ENCODE results near the gene TEX19. TPM values are rescaled to one million over a fixed set of nuclear protein-coding genes. Genes with fewer than 3 reads are reported as not detected.
A peak's percentile ranks its signal among the peaks of the same experiment; 100 is the strongest.

The TEX19 gene
- total RNA-seq, 1 donor from 2014 or later = 0.10 TPM

- Mint-ChIP-seq H3K4me3 (no peak overlapping the region), H3K27ac (no peak overlapping the region), H3K27me3 (ENCODE audit: insufficient read depth) (no peaks in the 10 kb centered on the region), H3K4me1 (ENCODE audit: low read depth) (peaks cover 3% of the 10 kb centered on the region), H3K9me3 (no peaks in the 10 kb centered on the region), H3K36me3 (ENCODE audit: low read depth) (no peaks in the 10 kb centered on the region)
- no peak for DNase-seq (ENCODE audit: low spot score)
- intact Hi-C loops (cut with micrococcal nuclease) = no loop called here
These were observed 33.3 kb downstream of the TEX19 start for GRCh38 chr17:82392209-82392920.

DNA sequence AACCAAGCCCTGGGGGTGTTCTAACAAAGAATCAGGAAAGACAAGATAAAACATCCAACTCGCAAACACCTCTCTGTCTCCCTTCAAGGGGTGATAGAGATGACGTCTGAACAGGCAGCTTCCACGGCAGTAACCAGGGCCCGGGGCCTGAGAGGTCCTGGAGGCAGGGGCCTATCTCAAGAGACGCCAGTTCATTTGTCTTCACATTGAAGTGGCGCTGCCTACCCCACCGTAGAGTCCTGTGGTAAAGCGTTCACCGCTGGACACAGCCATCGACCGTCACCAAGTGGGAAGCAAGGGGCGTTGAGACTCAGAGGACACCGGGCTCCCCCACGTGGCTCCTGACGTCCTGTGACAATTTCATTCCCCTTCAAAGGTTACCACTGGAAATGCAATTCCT, 33.9 kb downstream of the TEX19 start:
- Mint-ChIP-seq H3K4me3 (no peak overlapping the region), H3K36me3 (ENCODE audit: low read depth) (no peaks in the 10 kb centered on the region), H3K27me3 (ENCODE audit: insufficient read depth) (no peaks in the 10 kb centered on the region), H3K27ac (no peak overlapping the region), H3K4me1 (ENCODE audit: low read depth) (no peaks in the 10 kb centered on the region), H3K9me3 (no peaks in the 10 kb centered on the region)
- intact Hi-C loops (cut with micrococcal nuclease) = no loop called here
- no peak for DNase-seq (ENCODE audit: low spot score)

DNA sequence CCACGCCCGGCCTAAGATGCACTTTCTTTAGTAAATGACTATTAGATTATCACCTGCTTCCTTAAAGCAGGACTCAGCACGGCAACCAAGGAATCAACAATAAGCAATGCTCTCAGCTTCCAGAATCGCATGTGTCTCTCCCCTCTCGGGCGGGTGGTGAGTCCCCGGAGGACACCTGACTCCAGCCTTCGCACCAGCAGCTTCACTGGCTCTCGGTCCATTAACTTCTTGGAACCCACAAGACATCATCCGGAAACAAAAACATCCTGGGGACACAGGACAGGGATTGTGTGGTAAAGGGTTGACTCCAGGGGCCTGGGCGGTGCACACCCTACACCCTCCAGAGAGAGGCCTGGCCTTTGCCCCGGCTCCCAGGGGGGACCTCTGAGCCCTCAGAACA, 35.2 kb downstream of the TEX19 start:
- no peak for DNase-seq (ENCODE audit: low spot score)
- Mint-ChIP-seq H3K4me1 (ENCODE audit: low read depth) (no peaks in the 10 kb centered on the region), H3K36me3 (ENCODE audit: low read depth) (no peaks in the 10 kb centered on the region), H3K27ac (no peak overlapping the region), H3K27me3 (ENCODE audit: insufficient read depth) (no peaks in the 10 kb centered on the region), H3K9me3 (no peaks in the 10 kb centered on the region), H3K4me3 (no peak overlapping the region)
- intact Hi-C loops (cut with micrococcal nuclease) = no loop called here

DNA sequence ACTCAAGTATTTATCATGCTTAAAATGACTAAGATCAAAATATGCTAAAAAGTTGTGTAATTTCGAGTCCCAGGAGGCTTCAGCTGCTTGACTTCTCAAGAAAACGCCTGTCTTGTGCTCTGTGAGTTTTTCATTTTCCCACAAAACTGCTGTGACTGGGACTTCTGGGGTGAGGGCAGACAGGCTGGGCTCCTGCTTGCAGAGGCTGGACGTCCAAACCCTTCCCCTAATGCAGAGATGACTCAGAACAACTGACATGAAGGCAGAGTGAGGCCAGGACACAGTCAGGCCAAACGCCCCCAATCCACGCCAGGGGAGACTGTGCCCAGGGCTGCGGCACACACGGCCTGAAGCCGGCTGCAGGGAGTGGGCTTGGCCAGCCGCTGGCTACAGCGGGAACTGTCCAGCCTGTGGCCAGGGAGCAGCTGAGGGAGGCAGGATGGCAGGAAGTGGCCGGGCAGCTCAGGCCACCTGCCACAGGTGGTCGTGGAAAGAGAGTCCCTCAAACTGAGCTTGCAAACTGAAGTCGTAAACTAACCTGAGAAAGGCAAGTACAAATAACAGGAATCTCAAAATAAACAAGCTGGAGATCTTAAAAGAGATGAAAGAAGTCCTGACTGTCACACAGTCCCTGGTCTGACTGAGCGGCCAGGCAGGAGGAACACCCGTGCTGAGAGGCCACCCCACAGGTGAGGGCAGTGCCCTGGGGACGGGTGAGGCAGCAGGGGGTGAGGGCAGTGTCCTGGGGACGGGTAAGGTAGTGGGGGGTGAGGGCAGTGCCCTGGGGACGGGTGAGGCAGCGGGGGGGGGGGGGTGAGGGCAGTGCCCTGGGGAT, 37.8 kb downstream of the TEX19 start:
- Mint-ChIP-seq H3K27ac (no peak overlapping the region), H3K27me3 (ENCODE audit: insufficient read depth) (no peaks in the 10 kb centered on the region), H3K4me3 (no peak overlapping the region), H3K36me3 (ENCODE audit: low read depth) (peaks cover 11% of the 10 kb centered on the region), H3K4me1 (ENCODE audit: low read depth) (peaks cover 13% of the 10 kb centered on the region), H3K9me3 (no peaks in the 10 kb centered on the region)
- intact Hi-C loops (cut with micrococcal nuclease) = no loop called here
- DNase-seq (ENCODE audit: low spot score) = no peak

DNA sequence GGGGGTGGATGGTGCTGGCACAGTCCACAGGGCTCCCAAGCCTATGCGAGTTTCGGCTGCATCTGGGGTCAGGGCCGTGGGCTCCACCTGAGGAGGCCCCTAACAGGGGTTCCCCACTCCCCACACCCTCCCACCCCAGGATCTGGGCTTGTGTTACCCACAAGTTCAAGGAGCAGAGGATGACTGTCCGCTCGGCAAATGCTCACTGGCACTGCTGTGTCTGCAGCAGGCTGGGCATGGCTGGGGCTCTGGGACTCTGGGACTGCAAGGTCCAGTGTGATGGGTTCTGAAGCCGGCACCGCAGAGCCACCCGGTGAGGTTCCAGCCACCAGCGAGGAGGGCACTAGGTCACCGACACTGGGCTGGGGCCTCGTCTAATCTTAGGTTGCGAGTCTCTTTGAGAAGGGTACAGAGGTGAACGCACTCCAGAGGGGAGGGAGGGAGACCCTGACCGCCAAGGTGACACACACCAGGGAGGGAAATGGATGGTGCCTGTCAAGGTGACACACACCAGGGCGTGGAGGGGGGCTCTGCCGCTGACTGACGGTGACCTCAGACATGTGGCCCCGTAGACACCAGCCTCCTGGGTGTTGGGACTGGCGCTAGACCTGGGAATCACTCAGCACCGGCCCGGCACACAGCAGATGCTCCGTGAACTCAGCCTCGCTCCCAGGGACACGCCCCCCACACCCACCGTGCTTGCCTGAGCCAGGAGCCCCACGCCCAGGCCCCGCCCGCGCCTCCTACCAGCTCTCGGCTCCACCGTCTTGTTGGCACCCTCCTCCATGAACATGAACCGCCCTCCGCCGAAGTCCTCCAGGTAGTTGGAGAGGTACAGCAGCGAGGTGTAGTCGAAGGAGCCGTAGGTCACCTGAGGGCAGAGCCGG, 38.6 kb downstream of the TEX19 start:
- no peak for DNase-seq (ENCODE audit: low spot score)
- intact Hi-C loops (cut with micrococcal nuclease) = no loop called here
- no peak overlapping the region for H3K27ac Mint-ChIP-seq
- H3K4me3 Mint-ChIP-seq = no peak overlapping the region
- H3K9me3 Mint-ChIP-seq = no peaks in the 10 kb centered on the region
- peaks cover 15% of the 10 kb centered on the region for H3K4me1 Mint-ChIP-seq (ENCODE audit: low read depth)
- H3K36me3 Mint-ChIP-seq (ENCODE audit: low read depth) = peaks cover 13% of the 10 kb centered on the region
- no peaks in the 10 kb centered on the region for H3K27me3 Mint-ChIP-seq (ENCODE audit: insufficient read depth)

DNA sequence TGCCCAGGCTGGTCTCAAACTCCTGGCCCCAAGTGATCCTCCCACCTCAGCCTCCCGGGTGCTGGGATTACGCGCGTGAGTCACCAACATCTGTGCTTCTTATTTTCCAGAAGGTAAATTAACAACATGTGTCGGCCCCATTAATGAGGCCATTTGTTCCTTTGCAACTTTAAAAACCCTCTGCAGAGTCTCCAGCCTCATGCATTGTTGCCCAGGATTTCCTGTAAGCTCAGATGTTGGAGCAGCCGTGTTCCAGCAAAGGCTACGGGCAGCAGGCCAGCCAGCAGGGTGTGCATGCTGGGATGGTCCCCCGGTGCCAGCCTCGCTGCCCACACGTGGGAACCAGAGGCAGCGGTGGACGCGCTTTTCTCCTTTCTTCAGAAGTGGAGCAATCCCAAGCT, 40.0 kb downstream of the TEX19 start:
- Mint-ChIP-seq H3K4me3 (no peak overlapping the region), H3K27ac (no peak overlapping the region), H3K4me1 (ENCODE audit: low read depth) (peaks cover 20% of the 10 kb centered on the region), H3K36me3 (ENCODE audit: low read depth) (peaks cover 20% of the 10 kb centered on the region), H3K27me3 (ENCODE audit: insufficient read depth) (no peaks in the 10 kb centered on the region), H3K9me3 (no peaks in the 10 kb centered on the region)
- intact Hi-C loops (cut with micrococcal nuclease) = no loop called here
- no peak for DNase-seq (ENCODE audit: low spot score)

- no peak for DNase-seq (ENCODE audit: low spot score)
- H3K4me1 Mint-ChIP-seq (ENCODE audit: low read depth) = peaks cover 20% of the 10 kb centered on the region
- H3K36me3 Mint-ChIP-seq (ENCODE audit: low read depth) = peaks cover 20% of the 10 kb centered on the region
- no peak overlapping the region for H3K4me3 Mint-ChIP-seq
- intact Hi-C loops (cut with micrococcal nuclease) = no loop called here
- no peak overlapping the region for H3K27ac Mint-ChIP-seq
- H3K9me3 Mint-ChIP-seq = no peaks in the 10 kb centered on the region
- no peaks in the 10 kb centered on the region for H3K27me3 Mint-ChIP-seq (ENCODE audit: insufficient read depth)
These were observed 40.6 kb downstream of the TEX19 start for GRCh38 chr17:82399601-82400101.

- peaks cover 20% of the 10 kb centered on the region for H3K4me1 Mint-ChIP-seq (ENCODE audit: low read depth)
- H3K27ac Mint-ChIP-seq = no peak overlapping the region
- DNase-seq (ENCODE audit: low spot score) = no peak
- H3K27me3 Mint-ChIP-seq (ENCODE audit: insufficient read depth) = no peaks in the 10 kb centered on the region
- intact Hi-C loops (cut with micrococcal nuclease) = no loop called here
- no peak overlapping the region for H3K4me3 Mint-ChIP-seq
- H3K36me3 Mint-ChIP-seq (ENCODE audit: low read depth) = peaks cover 21% of the 10 kb centered on the region
- H3K9me3 Mint-ChIP-seq = no peaks in the 10 kb centered on the region
These were observed 41.2 kb downstream of the TEX19 start for GRCh38 chr17:82400206-82400605.

DNA sequence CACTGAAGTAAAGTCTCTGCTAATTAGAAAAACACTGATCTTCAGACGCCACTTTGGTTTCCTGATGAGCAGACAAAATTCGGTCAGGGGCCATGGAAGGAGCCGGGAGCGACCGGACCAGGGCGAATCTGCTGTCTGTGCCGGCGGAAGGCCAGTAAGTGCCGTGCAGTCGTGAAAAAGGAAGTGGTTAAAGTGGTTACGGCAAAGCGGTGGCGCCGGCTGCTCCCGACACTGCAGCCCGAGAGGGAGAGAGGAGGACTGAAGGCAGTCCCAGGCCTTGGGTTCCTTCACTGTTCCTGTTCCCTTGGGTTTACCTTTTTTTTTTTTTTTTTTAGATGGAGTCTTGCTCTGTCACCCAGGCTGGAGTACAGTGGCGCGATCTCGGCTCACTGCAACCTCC, 41.8 kb downstream of the TEX19 start:
- intact Hi-C loops (cut with micrococcal nuclease) = no loop called here
- H3K9me3 Mint-ChIP-seq = no peaks in the 10 kb centered on the region

GRCh38 chr17:82402865-82403264, 43.8 kb downstream of the TEX19 start:
- Mint-ChIP-seq H3K27me3 (ENCODE audit: insufficient read depth) (no peaks in the 10 kb centered on the region), H3K27ac (no peak overlapping the region), H3K36me3 (ENCODE audit: low read depth) (peaks cover 27% of the 10 kb centered on the region), H3K9me3 (no peaks in the 10 kb centered on the region), H3K4me1 (ENCODE audit: low read depth) (peaks cover 20% of the 10 kb centered on the region), H3K4me3 (no peak overlapping the region)
- no peak for DNase-seq (ENCODE audit: low spot score)
- intact Hi-C loops (cut with micrococcal nuclease) = no loop called here

More for the DNA sequence above, 41.8 kb downstream of the TEX19 start:
- DNase-seq (ENCODE audit: low spot score) = peak; percentile 62
- H3K4me1 Mint-ChIP-seq (ENCODE audit: low read depth) = peaks cover 20% of the 10 kb centered on the region
- peaks cover 22% of the 10 kb centered on the region for H3K36me3 Mint-ChIP-seq (ENCODE audit: low read depth)
- H3K27ac Mint-ChIP-seq = peak overlapping the region; percentile 69
- H3K27me3 Mint-ChIP-seq (ENCODE audit: insufficient read depth) = no peaks in the 10 kb centered on the region
- peak overlapping the region; percentile 78 for H3K4me3 Mint-ChIP-seq

GRCh38 chr17:82403662-82404660, 44.9 kb downstream of the TEX19 start:
- no peaks in the 10 kb centered on the region for H3K27me3 Mint-ChIP-seq (ENCODE audit: insufficient read depth)
- H3K9me3 Mint-ChIP-seq = no peaks in the 10 kb centered on the region
- no peak for DNase-seq (ENCODE audit: low spot score)
- intact Hi-C loops (cut with micrococcal nuclease) = no loop called here
- H3K36me3 Mint-ChIP-seq (ENCODE audit: low read depth) = peaks cover 27% of the 10 kb centered on the region
- H3K27ac Mint-ChIP-seq = no peak overlapping the region
- H3K4me3 Mint-ChIP-seq = no peak overlapping the region
- H3K4me1 Mint-ChIP-seq (ENCODE audit: low read depth) = peaks cover 20% of the 10 kb centered on the region

GRCh38 chr17:82405051-82405450, 46.0 kb downstream of the TEX19 start:
- H3K4me3 Mint-ChIP-seq = no peak overlapping the region
- H3K9me3 Mint-ChIP-seq = no peaks in the 10 kb centered on the region
- peaks cover 23% of the 10 kb centered on the region for H3K36me3 Mint-ChIP-seq (ENCODE audit: low read depth)
- H3K4me1 Mint-ChIP-seq (ENCODE audit: low read depth) = peaks cover 19% of the 10 kb centered on the region
- H3K27ac Mint-ChIP-seq = no peak overlapping the region
- intact Hi-C loops (cut with micrococcal nuclease) = no loop called here
- H3K27me3 Mint-ChIP-seq (ENCODE audit: insufficient read depth) = no peaks in the 10 kb centered on the region
- no peak for DNase-seq (ENCODE audit: low spot score)
